Glutamatergic neuron (in vitro differentiated cells): ENCODE measurements around the gene TMPRSS7. TPM values are rescaled to one million over a fixed set of nuclear protein-coding genes. Genes with fewer than 3 reads are reported as not detected.

Experiments used
- DNase-seq: peaks from one replicate; pipeline ENCODE4 v3.0.0; 2022
- H3K27ac Mint-ChIP-seq: one replicate; pipeline ENCODE4 v1.8.0; 2020; ENCODE audit warnings: mild to moderate bottlenecking, mixed read lengths, inconsistent platforms; ENCODE audit not compliant: unreplicated experiment
- H3K27me3 Mint-ChIP-seq: one replicate; pipeline ENCODE4 v1.8.0; 2020; ENCODE audit warnings: mild to moderate bottlenecking, moderate library complexity, mixed read lengths, inconsistent platforms; ENCODE audit not compliant: unreplicated experiment
- H3K36me3 Mint-ChIP-seq: one replicate; pipeline ENCODE4 v1.8.0; 2020; ENCODE audit warnings: mild to moderate bottlenecking, mixed read lengths, inconsistent platforms; ENCODE audit not compliant: unreplicated experiment
- H3K4me1 Mint-ChIP-seq: one replicate; pipeline ENCODE4 v1.8.0; 2020; ENCODE audit warnings: mild to moderate bottlenecking, low read depth, mixed read lengths, inconsistent platforms; ENCODE audit not compliant: unreplicated experiment
- H3K4me3 Mint-ChIP-seq: one replicate; pipeline ENCODE4 v1.8.0; 2020; ENCODE audit warnings: mild to moderate bottlenecking, mixed read lengths, inconsistent platforms; ENCODE audit not compliant: unreplicated experiment
- H3K9me3 Mint-ChIP-seq: one replicate; pipeline ENCODE4 v1.8.0; 2020; ENCODE audit warnings: mild to moderate bottlenecking, moderate library complexity, mixed read lengths, inconsistent platforms; ENCODE audit not compliant: unreplicated experiment
- total RNA-seq: library from RNA; stranded (reverse); fragmentation: NEBNext Ultra II Directional; extraction: Animal tissue kit (Norgen Biotek cat#: 25700); gene quantifications from one replicate; pipeline ENCODE4 v1.2.1, GENCODE V29; 2021; ENCODE audit not compliant: unreplicated experiment
- TF ChIP-seq, protein P1 (sequence below): fragments of 200-600 bp; sonication (generic); IDR thresholded peaks from one replicate; pipeline ENCODE4 v1.5.0; 2021; ENCODE audit not compliant: partially characterized antibody, unreplicated experiment

TMPRSS7 gene
- total RNA-seq, 1 donor from 2014 or later = not detected

DNA sequence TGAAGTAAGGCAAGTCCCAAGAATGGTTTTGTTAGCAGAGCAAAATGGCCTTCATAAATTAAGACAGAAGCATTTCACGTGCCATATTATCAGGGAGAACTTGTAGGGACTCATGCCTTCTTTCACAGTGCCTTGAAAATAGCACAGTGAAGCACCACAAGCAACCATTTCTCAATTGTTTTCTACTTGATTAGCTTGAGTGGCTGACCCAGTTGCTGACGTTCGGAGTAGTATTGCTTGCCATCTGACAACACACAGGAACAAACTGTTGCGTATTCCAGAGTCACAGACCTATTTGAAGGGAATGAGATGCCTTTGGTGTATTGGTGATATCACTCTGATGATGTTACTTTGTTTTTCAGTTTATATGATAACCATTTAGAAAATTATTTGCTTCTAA, 48.7 kb downstream of the TMPRSS7 start:
- H3K4me1 Mint-ChIP-seq = peaks cover 2% of the 10 kb centered on the region

GRCh38 chr3:112084980-112085705, 50.6 kb downstream of the TMPRSS7 start:
- H3K4me3 Mint-ChIP-seq = peak overlapping the region; percentile 84
- peaks cover 6% of the 10 kb centered on the region for H3K4me1 Mint-ChIP-seq
- H3K36me3 Mint-ChIP-seq = no peaks in the 10 kb centered on the region
- no peaks in the 10 kb centered on the region for H3K9me3 Mint-ChIP-seq
- no peak overlapping the region for H3K27ac Mint-ChIP-seq
- TF ChIP-seq, protein P1, sequence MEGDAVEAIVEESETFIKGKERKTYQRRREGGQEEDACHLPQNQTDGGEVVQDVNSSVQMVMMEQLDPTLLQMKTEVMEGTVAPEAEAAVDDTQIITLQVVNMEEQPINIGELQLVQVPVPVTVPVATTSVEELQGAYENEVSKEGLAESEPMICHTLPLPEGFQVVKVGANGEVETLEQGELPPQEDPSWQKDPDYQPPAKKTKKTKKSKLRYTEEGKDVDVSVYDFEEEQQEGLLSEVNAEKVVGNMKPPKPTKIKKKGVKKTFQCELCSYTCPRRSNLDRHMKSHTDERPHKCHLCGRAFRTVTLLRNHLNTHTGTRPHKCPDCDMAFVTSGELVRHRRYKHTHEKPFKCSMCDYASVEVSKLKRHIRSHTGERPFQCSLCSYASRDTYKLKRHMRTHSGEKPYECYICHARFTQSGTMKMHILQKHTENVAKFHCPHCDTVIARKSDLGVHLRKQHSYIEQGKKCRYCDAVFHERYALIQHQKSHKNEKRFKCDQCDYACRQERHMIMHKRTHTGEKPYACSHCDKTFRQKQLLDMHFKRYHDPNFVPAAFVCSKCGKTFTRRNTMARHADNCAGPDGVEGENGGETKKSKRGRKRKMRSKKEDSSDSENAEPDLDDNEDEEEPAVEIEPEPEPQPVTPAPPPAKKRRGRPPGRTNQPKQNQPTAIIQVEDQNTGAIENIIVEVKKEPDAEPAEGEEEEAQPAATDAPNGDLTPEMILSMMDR = no peak
- peaks cover 4% of the 10 kb centered on the region for H3K27me3 Mint-ChIP-seq
- no peak for DNase-seq

More for the DNA sequence above, 48.7 kb downstream of the TMPRSS7 start:
- H3K9me3 Mint-ChIP-seq = no peaks in the 10 kb centered on the region
- peaks cover 2% of the 10 kb centered on the region for H3K27me3 Mint-ChIP-seq
- H3K36me3 Mint-ChIP-seq = no peaks in the 10 kb centered on the region
- DNase-seq = no peak
- TF ChIP-seq, protein P1 = no peak
- H3K4me3 Mint-ChIP-seq = no peak overlapping the region
- H3K27ac Mint-ChIP-seq = no peak overlapping the region

- TF ChIP-seq, protein P1 = no peak
- H3K4me3 Mint-ChIP-seq = peak overlapping the region; percentile 84
- no peak overlapping the region for H3K27ac Mint-ChIP-seq
- no peaks in the 10 kb centered on the region for H3K9me3 Mint-ChIP-seq
- H3K27me3 Mint-ChIP-seq = peaks cover 4% of the 10 kb centered on the region
- peaks cover 7% of the 10 kb centered on the region for H3K4me1 Mint-ChIP-seq
- DNase-seq = no peak
- H3K36me3 Mint-ChIP-seq = no peaks in the 10 kb centered on the region
Observed at GRCh38 chr3:112085735-112086075, 51.2 kb downstream of the TMPRSS7 start.

DNA sequence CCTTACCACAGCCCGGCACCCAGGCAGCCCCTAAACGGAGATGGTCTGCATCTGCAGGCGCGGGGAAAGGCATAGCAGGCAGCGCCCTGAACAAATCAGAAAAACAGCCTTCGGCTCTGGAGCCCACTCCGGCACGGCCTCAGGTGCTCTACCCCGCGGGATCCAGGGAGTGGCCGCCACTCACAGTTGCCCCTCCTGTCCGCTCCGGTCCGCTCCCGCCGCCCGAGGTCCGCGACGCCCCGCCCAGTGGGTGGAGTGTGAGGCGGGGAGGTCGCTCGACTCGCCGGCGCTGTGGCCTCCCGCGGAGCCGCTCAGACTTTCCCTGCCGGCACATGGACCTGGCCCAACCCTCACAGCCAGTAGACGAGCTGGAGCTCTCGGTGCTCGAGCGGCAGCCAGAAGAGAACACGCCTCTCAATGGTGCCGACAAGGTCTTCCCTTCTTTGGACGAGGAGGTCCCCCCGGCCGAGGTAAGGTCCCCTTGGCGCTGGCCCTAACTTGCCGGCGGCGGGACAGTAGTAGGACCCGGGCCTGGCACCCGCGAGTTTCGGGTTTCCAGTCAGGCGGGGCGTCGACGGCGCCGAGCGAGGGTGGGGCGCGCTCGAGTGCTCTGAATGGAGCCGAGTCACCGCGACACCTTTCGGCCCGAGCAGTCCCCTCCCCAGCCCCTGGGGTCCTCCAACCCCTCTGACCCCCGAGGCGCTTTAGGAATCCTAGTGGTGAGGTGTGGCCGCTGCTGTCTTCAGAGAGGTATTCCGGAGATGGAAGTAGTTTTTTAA, 51.7 kb downstream of the TMPRSS7 start, which contains the start of gene C3orf52:
C3orf52 (plus strand) TSS at position 314 of the 779 bp plus-strand sequence; CDS start at position 333, 19 bp downstream.
- TF ChIP-seq, protein P1 = peak; percentile 17
- H3K9me3 Mint-ChIP-seq = no peaks in the 10 kb centered on the region
- peak within 1 kb of the TSS; percentile 84 for H3K4me3 Mint-ChIP-seq
- H3K27me3 Mint-ChIP-seq = peaks cover 4% of the 10 kb centered on the region
- no peaks in the 10 kb centered on the region for H3K36me3 Mint-ChIP-seq
- H3K4me1 Mint-ChIP-seq = peaks cover 12% of the 10 kb centered on the region
- DNase-seq = peak; percentile 85
- H3K27ac Mint-ChIP-seq = no peak within 1 kb of the TSS
